H1 (cell line): ENCODE data around the gene ASIC1. TPM values are rescaled to one million over a fixed set of nuclear protein-coding genes. Genes with fewer than 3 reads are reported as not detected.

Experiments used
- BCL11A ChIP-seq, 2 experiments: IDR thresholded peaks; one replicate each; pipeline ENCODE4 v1.6.1; 2011; ENCODE audit warnings: low read depth in 2 of 2, low read length in 2 of 2, mild to moderate bottlenecking in 2 of 2
- BRCA1 ChIP-seq: IDR thresholded peaks from 2 replicates; pipeline ENCODE4 v1.6.1; 2012; ENCODE audit warnings: low read depth, low read length, improper control_type of control experiment
- CTCF ChIP-seq, 3 experiments: IDR thresholded peaks; 1 replicate in 2 of 3; 2 replicates in 1 of 3; pipeline versions ENCODE4 v1.5.1 to v1.6.1; 2011; ENCODE audit warnings: low read length in 3 of 3, mild to moderate bottlenecking in 3 of 3, inconsistent platforms in 2 of 3, low read depth in 1 of 3, moderate library complexity in 1 of 3; ENCODE audit not compliant: insufficient read depth in 1 of 3; ENCODE audit errors: control extremely low read depth in 1 of 3
- RAD21 ChIP-seq, 2 experiments: IDR thresholded peaks in 1 of 2; conservative IDR thresholded peaks in 1 of 2; 2 replicates each; pipeline ENCODE4 v1.6.1; 2011; ENCODE audit warnings: low read depth in 2 of 2, low read length in 2 of 2, improper control_type of control experiment in 1 of 2, inconsistent platforms in 1 of 2, mild to moderate bottlenecking in 1 of 2, moderate library complexity in 1 of 2
- SIN3A ChIP-seq, 2 experiments: IDR thresholded peaks in 1 of 2; conservative IDR thresholded peaks in 1 of 2; 2 replicates each; pipeline ENCODE4 v1.6.1; 2011 to 2012; ENCODE audit warnings: low read length in 2 of 2, improper control_type of control experiment in 1 of 2, low read depth in 1 of 2, mild to moderate bottlenecking in 1 of 2
- SIX5 ChIP-seq: IDR thresholded peaks from 2 replicates; pipeline ENCODE4 v1.6.1; 2011; ENCODE audit warnings: mild to moderate bottlenecking, low read depth, low read length
- polyA plus RNA-seq, 7 experiments: library from polyadenylated mRNA; depleted of rRNA in 3 of 7; stranded (reverse) in 5 of 7; unstranded in 2 of 7; fragments of >200 nt in 5 of 7; fragments of 200-250 nt in 2 of 7; gene quantifications; 1 replicate in 5 of 7; 2 replicates in 1 of 7; 4 replicates in 1 of 7; pipeline versions ENCODE4 v1.2.1 to v1.2.3, GENCODE V29; 2011 to 2013; ENCODE audit warnings: missing spikeins in 2 of 7, mixed read lengths in 2 of 7
- total RNA-seq: library from RNA; stranded (reverse); fragmentation: NEBNext Ultra II Directional; extraction: Animal tissue kit (Norgen Biotek cat#: 25700); gene quantifications from 2 replicates; pipeline ENCODE4 v1.2.1, GENCODE V29; 2021

The ASIC1 gene
- total and polyA plus RNA-seq, 2 of the 8 experiments (the other 6 are each of a cell fraction or from before 2014, with no cell fraction given) = 2.4 to 4.4 TPM

GRCh38 chr12:50085615-50086072 is 28.2 kb downstream of the ASIC1 start (continued):
- no peak for TF ChIP-seq SIN3A (conservative IDR thresholded peaks at IDR 0.05 in 1 of 2, IDR thresholded peaks at IDR 0.05 in 1 of 2; ENCODE audit: low read depth in 1 of 2, low read length in 2 of 2)
- no peak for TF ChIP-seq SIX5
- no peak for TF ChIP-seq RAD21 (IDR thresholded peaks at IDR 0.05 in 1 of 2, conservative IDR thresholded peaks at IDR 0.05 in 1 of 2; ENCODE audit: low read depth in 2 of 2, low read length in 2 of 2)
- no peak for TF ChIP-seq CTCF (IDR thresholded peaks at IDR 0.05; ENCODE audit: control extremely low read depth in 1 of 3, insufficient read depth in 1 of 3, low read depth in 1 of 3, low read length in 3 of 3)
- no peak for TF ChIP-seq BRCA1
- TF ChIP-seq BCL11A (IDR thresholded peaks at IDR 0.05; ENCODE audit: low read depth in 2 of 2, low read length in 2 of 2) = no peak
- TF ChIP-seq, all 59 proteins: peak for 0
